ENCODE data around the gene FOXP1.

- no peak for TF ChIP-seq POLR2AphosphoS5 (IDR thresholded peaks at IDR 0.05; ENCODE audit: low read depth, low read length)
- TF ChIP-seq POLR2A (IDR thresholded peaks at IDR 0.05; ENCODE audit: low read depth, low read length), result no peak
- no peak for TF ChIP-seq TAF1 (IDR thresholded peaks at IDR 0.05; ENCODE audit: borderline replicate concordance, low read depth, low read length)
Observed at GRCh38 chr3:71269906-71270305, 313.6 kb downstream of the FOXP1 start.

Data from GM12892 (cell line).